OCI-LY7 (cell line): ENCODE measurements around the gene EOMES. TPM values are rescaled to one million over a fixed set of nuclear protein-coding genes. Genes with fewer than 3 reads are reported as not detected.

Experiments used
- BruUV-seq: library from RNA; stranded (reverse); fragments of 400-500 nt; replicated peaks from 2 replicates; lab custom pipeline; 2021; lab: Mats Ljungman, UMichigan
- CTCF ChIA-PET: fragments of 300-600 bp; sonication (Branson Sonifier 250); formaldehyde crosslinking; loops from one replicate; lab custom pipeline; 2022; ENCODE audit warnings: antibody characterized with exemption; ENCODE audit not compliant: unreplicated experiment; lab: Charles Lee
- POLR2A ChIA-PET: fragments of 300-600 bp; sonication (Branson Sonifier 250); formaldehyde crosslinking; loops from one replicate; lab custom pipeline; 2022; ENCODE audit warnings: antibody characterized with exemption; lab: Charles Lee
- DNase-seq: peaks from one replicate; pipeline ENCODE4 v3.0.0-alpha.2; 2015; ENCODE audit warnings: low spot score
- H2AFZ ChIP-seq: fragments of 200-600 bp; sonication (generic), shearing (Covaris generic); 2 replicates; pipeline ENCODE4 v1.6.1; 2014; ENCODE audit warnings: mild to moderate bottlenecking, antibody characterized with exemption, low read length, moderate library complexity
- H3K27ac ChIP-seq: fragments of 200-600 bp; sonication (generic); 2 replicates; pipeline ENCODE4 v1.5.1; 2014; ENCODE audit warnings: mixed run types, low read depth, mild to moderate bottlenecking, moderate library complexity, low read length, inconsistent platforms; ENCODE audit not compliant: poor library complexity, severe bottlenecking
- H3K36me3 ChIP-seq: fragments of 200-600 bp; sonication (generic); 2 replicates; pipeline ENCODE4 v1.6.1; 2014; ENCODE audit warnings: mild to moderate bottlenecking, antibody characterized with exemption, low read length, moderate library complexity, mixed read lengths; ENCODE audit not compliant: insufficient read depth
- H3K4me1 ChIP-seq: fragments of 200-600 bp; sonication (generic); 2 replicates; pipeline ENCODE4 v1.5.1; 2014; ENCODE audit warnings: mild to moderate bottlenecking, low read length; ENCODE audit not compliant: insufficient read depth, poor library complexity, severe bottlenecking
- H3K4me2 ChIP-seq: fragments of 200-600 bp; sonication (generic); 2 replicates; pipeline ENCODE4 v1.6.1; 2014; ENCODE audit warnings: mild to moderate bottlenecking, low read length
- H3K4me3 ChIP-seq: fragments of 200-600 bp; sonication (generic); 2 replicates; pipeline ENCODE4 v1.5.1; 2014; ENCODE audit warnings: mild to moderate bottlenecking, low read depth, low read length; ENCODE audit not compliant: poor library complexity, severe bottlenecking
- H3K79me2 ChIP-seq: fragments of 200-600 bp; sonication (generic); 2 replicates; pipeline ENCODE4 v1.6.1; 2016; ENCODE audit warnings: low read depth, mild to moderate bottlenecking, low read length, moderate library complexity, mixed read lengths; ENCODE audit not compliant: insufficient read depth
- H3K9me2 ChIP-seq: fragments of 200-600 bp; sonication (generic); 2 replicates; pipeline ENCODE4 v1.6.1; 2016; ENCODE audit warnings: mild to moderate bottlenecking, low read length, mixed read lengths; ENCODE audit not compliant: insufficient read depth
- H3K9me3 ChIP-seq: fragments of 200-600 bp; sonication (generic); 2 replicates; pipeline ENCODE4 v1.6.1; 2014; ENCODE audit warnings: mild to moderate bottlenecking, mixed run types, low read length, mixed read lengths
- H4K20me1 ChIP-seq: fragments of 200-600 bp; sonication (generic); 2 replicates; pipeline ENCODE4 v1.6.1; 2014; ENCODE audit warnings: mild to moderate bottlenecking, antibody characterized with exemption, low read length, moderate library complexity, mixed read lengths; ENCODE audit not compliant: insufficient read depth
- EZH2phosphoT487 ChIP-seq: fragments of 200-600 bp; sonication (generic); IDR thresholded peaks from 2 replicates; pipeline ENCODE4 v1.6.1; 2018; ENCODE audit warnings: low read depth, borderline replicate concordance, mild to moderate bottlenecking, mixed run types, antibody characterized with exemption, low read length, moderate library complexity, mixed read lengths
- intact Hi-C: fragments of 100-400 bp; cut with micrococcal nuclease; formaldehyde crosslinking; loops from one replicate; pipeline ENCODE4 v1.10.0; 2022; ENCODE audit not compliant: unreplicated experiment
- total RNA-seq, 2 experiments: library from RNA; depleted of rRNA in 1 of 2; stranded (reverse); fragments of >200 nt in 1 of 2; shearing (Covaris generic) in 1 of 2; gene quantifications; 2 replicates each; pipeline ENCODE4 v1.2.3, GENCODE V29; 2014 to 2022
- TF ChIP-seq, protein P1 (sequence below): fragments of 200-600 bp; sonication (generic); conservative IDR thresholded peaks from 2 replicates; pipeline ENCODE4 v1.5.1; 2014; ENCODE audit warnings: mild to moderate bottlenecking, antibody characterized with exemption, low read length, moderate library complexity, mixed read lengths

Gene EOMES
- total RNA-seq, 2 experiments from 2014 or later, result not detected

DNA sequence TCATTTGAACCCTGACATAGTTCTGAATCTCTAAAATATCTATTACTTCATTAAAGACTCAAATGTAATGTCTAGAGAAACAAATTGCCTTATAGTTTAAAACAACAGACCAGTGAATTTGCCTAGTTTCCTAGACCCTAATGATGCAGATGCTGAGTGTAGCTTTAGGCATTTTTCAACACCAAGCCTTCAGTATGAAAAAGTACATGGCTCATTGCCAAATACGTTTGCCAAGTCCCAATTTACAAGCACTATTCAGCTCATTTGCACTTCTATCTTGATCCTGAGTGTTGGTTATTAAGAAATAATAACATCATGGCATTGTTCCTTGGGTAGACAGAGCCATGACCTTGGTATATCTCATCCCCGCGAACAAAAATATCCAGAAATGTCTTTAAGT, 46.8 kb downstream of the EOMES start:
- no peak overlapping the region for H2AFZ ChIP-seq
- intact Hi-C loops, result loop anchor here (10.0 kb wide), 1 partner anchor 190 kb away; the partner anchor contains the start of gene SLC4A7
- POLR2A ChIA-PET, result interaction anchor here (0.5 kb wide), 1 partner anchor 649 kb away, joined by 3 read pairs; no protein-coding TSS in a partner anchor
- DNase-seq, result no peak
- no peaks in the 10 kb centered on the region for H3K9me3 ChIP-seq
- no peaks in the 10 kb centered on the region for H3K79me2 ChIP-seq
- H3K4me1 ChIP-seq, result no peaks in the 10 kb centered on the region
- CTCF ChIA-PET, result no interaction called here
- H3K27ac ChIP-seq, result no peak overlapping the region
- H4K20me1 ChIP-seq, result no peaks in the 10 kb centered on the region
- BruUV-seq, result no TSS peak
- no peak for TF ChIP-seq EZH2phosphoT487
- TF ChIP-seq, protein P1, sequence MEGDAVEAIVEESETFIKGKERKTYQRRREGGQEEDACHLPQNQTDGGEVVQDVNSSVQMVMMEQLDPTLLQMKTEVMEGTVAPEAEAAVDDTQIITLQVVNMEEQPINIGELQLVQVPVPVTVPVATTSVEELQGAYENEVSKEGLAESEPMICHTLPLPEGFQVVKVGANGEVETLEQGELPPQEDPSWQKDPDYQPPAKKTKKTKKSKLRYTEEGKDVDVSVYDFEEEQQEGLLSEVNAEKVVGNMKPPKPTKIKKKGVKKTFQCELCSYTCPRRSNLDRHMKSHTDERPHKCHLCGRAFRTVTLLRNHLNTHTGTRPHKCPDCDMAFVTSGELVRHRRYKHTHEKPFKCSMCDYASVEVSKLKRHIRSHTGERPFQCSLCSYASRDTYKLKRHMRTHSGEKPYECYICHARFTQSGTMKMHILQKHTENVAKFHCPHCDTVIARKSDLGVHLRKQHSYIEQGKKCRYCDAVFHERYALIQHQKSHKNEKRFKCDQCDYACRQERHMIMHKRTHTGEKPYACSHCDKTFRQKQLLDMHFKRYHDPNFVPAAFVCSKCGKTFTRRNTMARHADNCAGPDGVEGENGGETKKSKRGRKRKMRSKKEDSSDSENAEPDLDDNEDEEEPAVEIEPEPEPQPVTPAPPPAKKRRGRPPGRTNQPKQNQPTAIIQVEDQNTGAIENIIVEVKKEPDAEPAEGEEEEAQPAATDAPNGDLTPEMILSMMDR, result no peak
- H3K4me3 ChIP-seq, result no peak overlapping the region
- H3K4me2 ChIP-seq, result no peak overlapping the region
- no peaks in the 10 kb centered on the region for H3K9me2 ChIP-seq
- H3K36me3 ChIP-seq, result no peaks in the 10 kb centered on the region

GRCh38 chr3:27673701-27674100, 48.4 kb downstream of the EOMES start:
- POLR2A ChIA-PET, result no interaction called here

DNA sequence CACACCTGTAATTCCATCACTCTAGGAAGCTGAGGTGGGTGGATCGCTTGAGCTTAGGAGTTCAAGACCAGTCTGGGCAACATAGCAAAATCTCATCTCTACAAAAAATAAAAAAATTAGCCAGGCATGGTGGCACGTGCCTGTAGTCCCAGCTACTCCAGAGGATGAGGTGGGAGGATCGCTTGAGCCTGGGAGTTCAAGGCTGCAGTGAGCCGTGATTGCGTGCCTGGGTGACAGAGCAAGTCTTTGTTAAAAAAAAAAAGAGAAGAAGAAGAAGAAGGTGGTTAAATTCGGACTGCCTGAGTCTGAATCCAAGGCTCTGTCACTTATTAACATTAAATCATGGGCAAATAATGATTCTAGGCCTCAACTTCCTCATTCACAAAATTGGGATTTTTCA, 51.0 kb downstream of the EOMES start:
- no TSS peak for BruUV-seq
- TF ChIP-seq, protein P1, result no peak
- no peak for TF ChIP-seq EZH2phosphoT487
- Histone ChIP-seq H3K4me1 (peaks cover 7% of the 10 kb centered on the region), H2AFZ (no peak overlapping the region), H4K20me1 (no peaks in the 10 kb centered on the region), H3K4me2 (no peak overlapping the region), H3K27ac (no peak overlapping the region), H3K9me2 (no peaks in the 10 kb centered on the region), H3K36me3 (no peaks in the 10 kb centered on the region), H3K79me2 (no peaks in the 10 kb centered on the region), H3K9me3 (no peaks in the 10 kb centered on the region), H3K4me3 (no peak overlapping the region)
- ChIA-PET CTCF (no interaction called here), POLR2A (no interaction called here)
- intact Hi-C loops, result loop anchor here (10.0 kb wide), 1 partner anchor 186 kb away; the partner anchor contains the start of gene SLC4A7
- DNase-seq, result no peak

More at GRCh38 chr3:27673701-27674100, 48.4 kb downstream of the EOMES start:
- TF ChIP-seq, protein P1, result no peak
- no peak for TF ChIP-seq EZH2phosphoT487
- Histone ChIP-seq H2AFZ (no peak overlapping the region), H3K27ac (no peak overlapping the region), H3K4me3 (no peak overlapping the region), H3K9me3 (no peaks in the 10 kb centered on the region), H3K4me2 (no peak overlapping the region), H3K9me2 (no peaks in the 10 kb centered on the region), H3K4me1 (no peaks in the 10 kb centered on the region), H3K36me3 (no peaks in the 10 kb centered on the region), H3K79me2 (no peaks in the 10 kb centered on the region), H4K20me1 (no peaks in the 10 kb centered on the region)
- intact Hi-C loops, result loop anchor here (10.0 kb wide), 1 partner anchor 189 kb away; the partner anchor contains the start of gene SLC4A7
- no peak for DNase-seq
- CTCF ChIA-PET, result no interaction called here
- no TSS peak for BruUV-seq
